Gastrocnemius medialis (tissue), 4 donors: Measurements from ENCODE around the gene NADK.

Experiments used
- CTCF ChIP-seq, 5 experiments: fragments of 450-650 bp in 3 of 5; fragments of 200-600 bp in 2 of 5; sonication (generic) in 2 of 5; IDR thresholded peaks in 4 of 5; conservative IDR thresholded peaks in 1 of 5; 1 replicate in 4 of 5; 2 replicates in 1 of 5; pipeline ENCODE4 v1.5.1; 2016 to 2019; ENCODE audit warnings: antibody characterized with exemption in 5 of 5, mild to moderate bottlenecking in 3 of 5, moderate library complexity in 3 of 5
- POLR2A ChIP-seq, 2 donors: fragments of 450-650 bp; IDR thresholded peaks; one replicate each; pipeline ENCODE4 v1.6.1; 2017; ENCODE audit warnings: antibody characterized with exemption in 2 of 2, mild to moderate bottlenecking in 2 of 2, moderate library complexity in 2 of 2

GRCh38 chr1:1755426-1755825, 22.8 kb downstream of the NADK start:
- TF ChIP-seq CTCF (IDR thresholded peaks at IDR 0.05 in 4 of 5, conservative IDR thresholded peaks at IDR 0.05 in 1 of 5) (no peak), POLR2A (IDR thresholded peaks at IDR 0.05) (no peak)
